Nucleus accumbens (tissue), 56 donors: ENCODE results near the gene AUNIP.
A peak's percentile ranks its signal among the peaks of the same experiment; 100 is the strongest.

Source experiments
- DNase-seq, 56 donors: peaks; one replicate each; lab custom pipeline; 2025; lab: John Stamatoyannopoulos, UW

AUNIP gene

GRCh38 chr1:25890239-25891034, 31.2 kb upstream of the AUNIP start:
- DNase-seq = no peak

GRCh38 chr1:25889470-25889869, 30.2 kb upstream of the AUNIP start:
- DNase-seq = no peak

- no peak for DNase-seq
Measured at GRCh38 chr1:25888426-25888987, 29.2 kb upstream of the AUNIP start.

- no peak for DNase-seq
Measured at GRCh38 chr1:25885602-25886001, 26.3 kb upstream of the AUNIP start.

- no peak for DNase-seq
Measured at GRCh38 chr1:25881266-25881665, 22.0 kb upstream of the AUNIP start.

GRCh38 chr1:25880518-25880917, 21.3 kb upstream of the AUNIP start:
- no peak for DNase-seq

- DNase-seq = no peak
Measured at GRCh38 chr1:25879675-25880074, 20.4 kb upstream of the AUNIP start.

GRCh38 chr1:25878690-25879089, 19.4 kb upstream of the AUNIP start:
- no peak for DNase-seq

GRCh38 chr1:25877155-25877554, 17.9 kb upstream of the AUNIP start:
- DNase-seq = no peak

GRCh38 chr1:25876693-25877077, 17.4 kb upstream of the AUNIP start:
- no peak for DNase-seq

- peak in 8 of 56 donors; percentile 52 to 73 (median 64) for DNase-seq
Measured at GRCh38 chr1:25875856-25876692, 16.8 kb upstream of the AUNIP start.

GRCh38 chr1:25875154-25875855, 16.0 kb upstream of the AUNIP start, which contains the start of gene PAQR7:
PAQR7 (minus strand) TSS chr1:25875708; CDS start chr1:25863839, 11,869 bp downstream.
- DNase-seq = peak in 54 of 56 donors; percentile 20 to 91 (median 70)

- no peak for DNase-seq
Measured at GRCh38 chr1:25874635-25875153, 15.4 kb upstream of the AUNIP start.

GRCh38 chr1:25874209-25874608, 15.0 kb upstream of the AUNIP start:
- no peak for DNase-seq

GRCh38 chr1:25873120-25873519, 13.9 kb upstream of the AUNIP start:
- peak in 3 of 56 donors; percentile 13 to 33 (median 16) for DNase-seq

- DNase-seq = no peak
Measured at GRCh38 chr1:25872713-25873112, 13.5 kb upstream of the AUNIP start.

- no peak for DNase-seq
Measured at GRCh38 chr1:25871704-25872494, 12.6 kb upstream of the AUNIP start.

GRCh38 chr1:25871086-25871703, 11.9 kb upstream of the AUNIP start:
- no peak for DNase-seq

- no peak for DNase-seq
Measured at GRCh38 chr1:25870614-25871013, 11.4 kb upstream of the AUNIP start.
